Osteoblast (primary cell): Measurements from ENCODE around the gene TPP2. TPM values are rescaled to one million over a fixed set of nuclear protein-coding genes. Genes with fewer than 3 reads are reported as not detected.

ENCODE experiments used
- DNase-seq: peaks from one replicate; pipeline ENCODE4 v3.0.0; 2011; ENCODE audit warnings: low spot score, mixed read lengths; ENCODE audit not compliant: insufficient read length; ENCODE audit errors: missing footprints
- H2AFZ ChIP-seq: 2 replicates; pipeline ENCODE4 v1.6.0; 2011; ENCODE audit warnings: mild to moderate bottlenecking, low read length
- H3K27ac ChIP-seq: 2 replicates; pipeline ENCODE4 v1.5.1; 2011; ENCODE audit warnings: mild to moderate bottlenecking, low read depth, low read length, moderate library complexity
- H3K27me3 ChIP-seq: 2 replicates; pipeline ENCODE4 v1.6.0; 2012; ENCODE audit warnings: mild to moderate bottlenecking, control low read depth, inconsistent platforms, low read length, moderate library complexity; ENCODE audit not compliant: insufficient read depth
- H3K36me3 ChIP-seq: 2 replicates; pipeline ENCODE4 v1.5.1; 2011; ENCODE audit warnings: mild to moderate bottlenecking, low read length, control low read depth, moderate library complexity; ENCODE audit not compliant: insufficient read depth
- H3K4me1 ChIP-seq: 2 replicates; pipeline ENCODE4 v1.5.1; 2011; ENCODE audit warnings: mild to moderate bottlenecking, low read length, control low read depth, moderate library complexity; ENCODE audit not compliant: insufficient read depth
- H3K4me2 ChIP-seq: 2 replicates; pipeline ENCODE4 v1.6.0; 2011; ENCODE audit warnings: mild to moderate bottlenecking, low read length; ENCODE audit not compliant: insufficient read depth
- H3K4me3 ChIP-seq: fragments of 200-600 bp; sonication (generic); 3 replicates; pipeline ENCODE4 v1.5.1; 2012; ENCODE audit warnings: mild to moderate bottlenecking, low read length, inconsistent platforms; ENCODE audit not compliant: insufficient read depth
- H3K79me2 ChIP-seq: 2 replicates; pipeline ENCODE4 v1.6.0; 2012; ENCODE audit warnings: mild to moderate bottlenecking, low read length, control low read depth, inconsistent platforms; ENCODE audit not compliant: insufficient read depth
- H3K9me3 ChIP-seq: 2 replicates; pipeline ENCODE4 v1.5.1; 2011; ENCODE audit warnings: low read depth, low read length, control low read depth
- H4K20me1 ChIP-seq: 2 replicates; pipeline ENCODE4 v1.6.0; 2012; ENCODE audit warnings: mild to moderate bottlenecking, low read length, control low read depth; ENCODE audit not compliant: insufficient read depth
- total RNA-seq: library from RNA; depleted of rRNA; stranded (reverse); fragments of >200 nt; gene quantifications from 2 replicates; pipeline ENCODE4 v1.2.3, GENCODE V29; 2012
- TF ChIP-seq, protein P1 (sequence below): IDR thresholded peaks from 2 replicates; pipeline ENCODE4 v1.5.1; 2011; ENCODE audit warnings: mild to moderate bottlenecking, low read depth, low read length, moderate library complexity; ENCODE audit errors: extremely low read depth

TPP2 gene
- total RNA-seq, 1 donor = 57.5 TPM

DNA sequence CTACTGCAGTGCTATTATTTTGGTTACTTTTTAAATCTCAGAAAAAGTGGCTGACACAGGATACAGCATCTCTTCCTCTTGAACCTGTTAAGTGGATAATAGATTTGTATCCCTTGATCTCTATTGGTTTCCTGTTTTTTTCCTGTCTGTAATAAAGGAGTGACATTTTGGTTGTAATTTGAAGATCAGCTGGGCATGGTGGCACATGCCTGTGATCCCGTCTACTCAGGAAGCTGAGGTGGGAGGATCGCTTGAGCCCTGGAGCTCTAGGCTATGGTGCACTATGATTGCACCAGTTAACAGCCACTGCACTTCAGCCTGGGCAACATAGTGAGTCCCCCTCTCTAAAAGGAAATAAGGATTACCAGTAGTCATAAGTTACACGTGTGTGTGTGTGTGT lies 51.3 kb downstream of the TPP2 start:
- no peak overlapping the region for H3K27ac ChIP-seq
- H3K36me3 ChIP-seq = peaks cover 32% of the 10 kb centered on the region
- H3K27me3 ChIP-seq = no peaks in the 10 kb centered on the region
- TF ChIP-seq, protein P1, sequence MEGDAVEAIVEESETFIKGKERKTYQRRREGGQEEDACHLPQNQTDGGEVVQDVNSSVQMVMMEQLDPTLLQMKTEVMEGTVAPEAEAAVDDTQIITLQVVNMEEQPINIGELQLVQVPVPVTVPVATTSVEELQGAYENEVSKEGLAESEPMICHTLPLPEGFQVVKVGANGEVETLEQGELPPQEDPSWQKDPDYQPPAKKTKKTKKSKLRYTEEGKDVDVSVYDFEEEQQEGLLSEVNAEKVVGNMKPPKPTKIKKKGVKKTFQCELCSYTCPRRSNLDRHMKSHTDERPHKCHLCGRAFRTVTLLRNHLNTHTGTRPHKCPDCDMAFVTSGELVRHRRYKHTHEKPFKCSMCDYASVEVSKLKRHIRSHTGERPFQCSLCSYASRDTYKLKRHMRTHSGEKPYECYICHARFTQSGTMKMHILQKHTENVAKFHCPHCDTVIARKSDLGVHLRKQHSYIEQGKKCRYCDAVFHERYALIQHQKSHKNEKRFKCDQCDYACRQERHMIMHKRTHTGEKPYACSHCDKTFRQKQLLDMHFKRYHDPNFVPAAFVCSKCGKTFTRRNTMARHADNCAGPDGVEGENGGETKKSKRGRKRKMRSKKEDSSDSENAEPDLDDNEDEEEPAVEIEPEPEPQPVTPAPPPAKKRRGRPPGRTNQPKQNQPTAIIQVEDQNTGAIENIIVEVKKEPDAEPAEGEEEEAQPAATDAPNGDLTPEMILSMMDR = no peak
- no peak for DNase-seq
- no peak overlapping the region for H3K4me2 ChIP-seq
- peaks cover 16% of the 10 kb centered on the region for H3K4me1 ChIP-seq
- H4K20me1 ChIP-seq = no peaks in the 10 kb centered on the region
- no peak overlapping the region for H2AFZ ChIP-seq
- H3K4me3 ChIP-seq = no peak overlapping the region
- H3K79me2 ChIP-seq = no peaks in the 10 kb centered on the region
- H3K9me3 ChIP-seq = no peaks in the 10 kb centered on the region

DNA sequence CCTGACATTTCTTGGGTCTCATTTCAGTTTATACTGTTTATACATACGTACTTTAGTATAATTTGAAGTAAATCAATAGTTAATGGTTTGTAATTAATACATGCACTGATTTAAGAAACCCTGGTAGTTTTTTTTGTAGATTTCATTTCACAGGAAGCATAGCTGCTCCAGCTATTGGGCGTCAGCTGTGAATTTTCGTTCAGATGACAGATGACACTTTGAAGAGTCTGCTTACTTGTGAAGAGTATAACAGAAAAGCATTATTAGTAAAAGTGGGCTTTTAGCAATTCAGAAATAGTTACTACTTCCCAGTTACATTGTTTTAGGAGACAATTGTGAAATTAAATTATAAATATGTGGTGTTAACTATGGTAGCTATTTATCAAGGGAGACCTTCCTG lies 53.7 kb downstream of the TPP2 start:
- H3K27ac ChIP-seq = no peak overlapping the region
- no peaks in the 10 kb centered on the region for H3K9me3 ChIP-seq
- H2AFZ ChIP-seq = no peak overlapping the region
- TF ChIP-seq, protein P1 = no peak
- H3K79me2 ChIP-seq = no peaks in the 10 kb centered on the region
- no peaks in the 10 kb centered on the region for H3K27me3 ChIP-seq
- H3K36me3 ChIP-seq = peaks cover 19% of the 10 kb centered on the region
- no peak overlapping the region for H3K4me3 ChIP-seq
- H4K20me1 ChIP-seq = no peaks in the 10 kb centered on the region
- H3K4me2 ChIP-seq = no peak overlapping the region
- peaks cover 16% of the 10 kb centered on the region for H3K4me1 ChIP-seq
- DNase-seq = no peak

DNA sequence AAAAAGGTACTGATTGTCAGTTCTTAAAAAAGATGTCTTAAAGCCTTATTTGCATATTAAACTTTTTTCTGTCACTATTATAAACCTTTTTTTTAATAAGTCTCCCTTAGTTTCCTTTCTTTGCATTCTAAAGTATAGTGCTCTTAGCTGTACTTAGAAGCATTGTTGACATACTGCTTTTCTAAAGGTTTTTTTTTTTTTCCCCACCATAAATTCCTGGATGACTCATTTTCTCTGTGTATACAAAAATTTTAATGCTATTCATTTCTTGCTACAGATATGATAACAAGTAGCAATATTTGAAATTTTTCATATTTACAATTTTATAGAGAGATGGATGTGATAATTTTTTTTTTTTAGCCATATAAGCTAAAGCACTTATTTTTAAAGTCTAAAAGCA lies 54.6 kb downstream of the TPP2 start:
- DNase-seq = peak; percentile 55
- H3K36me3 ChIP-seq = peaks cover 13% of the 10 kb centered on the region
- H3K4me1 ChIP-seq = peaks cover 16% of the 10 kb centered on the region
- peak overlapping the region; percentile 42 for H3K27ac ChIP-seq
- no peaks in the 10 kb centered on the region for H3K27me3 ChIP-seq
- no peak overlapping the region for H2AFZ ChIP-seq
- no peaks in the 10 kb centered on the region for H3K9me3 ChIP-seq
- TF ChIP-seq, protein P1 = no peak
- H3K4me2 ChIP-seq = peak overlapping the region; percentile 70
- H4K20me1 ChIP-seq = no peaks in the 10 kb centered on the region
- no peaks in the 10 kb centered on the region for H3K79me2 ChIP-seq
- H3K4me3 ChIP-seq = no peak overlapping the region

DNA sequence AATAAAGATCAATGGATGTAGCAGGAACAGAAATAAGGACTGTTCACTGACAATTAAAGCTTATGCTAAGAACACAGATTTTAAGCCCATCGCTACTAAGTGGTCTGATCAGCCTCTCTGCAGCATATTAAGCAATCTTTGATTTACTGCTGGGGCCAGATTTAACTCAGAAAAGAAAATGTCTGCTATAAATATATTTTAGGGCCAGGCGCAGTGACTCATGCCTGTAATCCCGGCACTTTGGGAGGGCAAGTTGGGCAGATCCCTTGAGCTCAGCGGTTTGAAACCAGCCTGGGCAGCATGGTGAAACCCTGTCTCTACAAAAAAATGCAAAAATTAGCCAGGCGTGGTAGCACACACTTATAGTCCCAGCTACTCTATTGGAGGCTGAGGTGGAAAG lies 55.1 kb downstream of the TPP2 start:
- Histone ChIP-seq H4K20me1 (no peaks in the 10 kb centered on the region), H3K27ac (peak overlapping the region; percentile 42), H3K4me3 (no peak overlapping the region), H3K27me3 (no peaks in the 10 kb centered on the region), H3K79me2 (no peaks in the 10 kb centered on the region), H3K4me2 (peak overlapping the region; percentile 70), H3K36me3 (peaks cover 11% of the 10 kb centered on the region), H3K4me1 (peaks cover 16% of the 10 kb centered on the region), H3K9me3 (no peaks in the 10 kb centered on the region), H2AFZ (no peak overlapping the region)
- TF ChIP-seq, protein P1 = no peak
- no peak for DNase-seq
